H1 (cell line): ENCODE measurements around the gene CD40LG. TPM values are rescaled to one million over a fixed set of nuclear protein-coding genes. Genes with fewer than 3 reads are reported as not detected.

ENCODE experiments used
- CTBP2 ChIP-seq: IDR thresholded peaks from 2 replicates; pipeline ENCODE4 v1.7.0; 2011; ENCODE audit warnings: borderline replicate concordance, mild to moderate bottlenecking, moderate library complexity, mixed read lengths, low read length; ENCODE audit not compliant: insufficient read depth, insufficient read length
- RBBP5 ChIP-seq: IDR thresholded peaks from 2 replicates; pipeline ENCODE4 v1.7.1; 2012; ENCODE audit warnings: low read depth, mild to moderate bottlenecking, inconsistent platforms, low read length, moderate library complexity, borderline replicate concordance
- RXRA ChIP-seq: IDR thresholded peaks from 2 replicates; pipeline ENCODE4 v1.6.1; 2011; ENCODE audit warnings: low read depth, mild to moderate bottlenecking, low read length, moderate library complexity; ENCODE audit not compliant: insufficient read depth
- SP2 ChIP-seq: IDR thresholded peaks from 2 replicates; pipeline ENCODE4 v1.6.1; 2012; ENCODE audit warnings: mild to moderate bottlenecking, low read length, inconsistent platforms
- SRF ChIP-seq: IDR thresholded peaks from 2 replicates; pipeline ENCODE4 v1.6.1; 2011; ENCODE audit warnings: mild to moderate bottlenecking, low read depth, low read length, moderate library complexity
- polyA plus RNA-seq, 7 experiments: library from polyadenylated mRNA; depleted of rRNA in 3 of 7; stranded (reverse) in 5 of 7; unstranded in 2 of 7; fragments of >200 nt in 5 of 7; fragments of 200-250 nt in 2 of 7; gene quantifications; 1 replicate in 5 of 7; 2 replicates in 1 of 7; 4 replicates in 1 of 7; pipeline versions ENCODE4 v1.2.1 to v1.2.3, GENCODE V29; 2011 to 2013; ENCODE audit warnings: missing spikeins in 2 of 7, mixed read lengths in 2 of 7
- total RNA-seq: library from RNA; stranded (reverse); fragmentation: NEBNext Ultra II Directional; extraction: Animal tissue kit (Norgen Biotek cat#: 25700); gene quantifications from 2 replicates; pipeline ENCODE4 v1.2.1, GENCODE V29; 2021
- TF ChIP-seq, protein P1 (sequence below): IDR thresholded peaks from 2 replicates; pipeline ENCODE4 v1.6.1; 2012; ENCODE audit warnings: inconsistent platforms
- TF ChIP-seq, protein P2 (sequence below): fragments of 300-600 bp; sonication (generic); IDR thresholded peaks from 2 replicates; pipeline ENCODE4 v1.7.1; 2012; ENCODE audit warnings: low read length, moderate library complexity, mild to moderate bottlenecking, inconsistent platforms; ENCODE audit not compliant: insufficient replicate concordance

CD40LG gene
- total and polyA plus RNA-seq, 2 of the 8 experiments (the other 6 are each of a cell fraction or from before 2014, with no cell fraction given), result not detected

DNA sequence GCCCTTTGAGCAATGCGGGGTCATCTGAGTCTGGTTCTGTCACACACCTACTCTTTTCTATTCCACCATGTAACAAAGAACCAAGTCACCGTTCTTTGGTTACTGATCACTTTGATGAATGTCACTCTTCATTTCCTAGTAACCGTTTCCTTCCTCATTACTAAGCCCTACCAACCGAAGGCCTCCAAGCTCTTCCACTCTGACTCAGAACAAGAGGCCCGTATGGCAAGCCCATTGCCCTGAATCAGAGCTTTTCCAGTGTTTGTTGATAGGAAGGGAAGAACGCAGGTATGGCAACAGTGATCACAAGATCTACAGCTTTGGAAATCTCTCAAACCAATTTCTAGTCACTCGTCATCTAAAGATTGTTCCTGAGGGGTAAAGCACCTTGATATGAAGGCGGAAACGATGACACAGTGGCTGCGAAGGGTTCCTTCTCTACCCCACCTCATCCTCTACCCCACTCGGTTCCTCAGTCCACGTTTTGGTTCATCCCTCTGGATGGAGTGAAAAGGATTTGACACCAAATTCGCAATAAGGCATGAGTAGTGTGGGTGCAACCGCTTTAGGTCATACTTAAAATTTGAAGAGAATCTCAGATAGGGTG lies 28.0 kb upstream of the CD40LG start (continued):
- no peak for TF ChIP-seq SRF
- TF ChIP-seq SP2, result no peak
- TF ChIP-seq, protein P1, sequence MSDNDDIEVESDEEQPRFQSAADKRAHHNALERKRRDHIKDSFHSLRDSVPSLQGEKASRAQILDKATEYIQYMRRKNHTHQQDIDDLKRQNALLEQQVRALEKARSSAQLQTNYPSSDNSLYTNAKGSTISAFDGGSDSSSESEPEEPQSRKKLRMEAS, result no peak
- no peak for TF ChIP-seq RBBP5
- TF ChIP-seq, protein P2, sequence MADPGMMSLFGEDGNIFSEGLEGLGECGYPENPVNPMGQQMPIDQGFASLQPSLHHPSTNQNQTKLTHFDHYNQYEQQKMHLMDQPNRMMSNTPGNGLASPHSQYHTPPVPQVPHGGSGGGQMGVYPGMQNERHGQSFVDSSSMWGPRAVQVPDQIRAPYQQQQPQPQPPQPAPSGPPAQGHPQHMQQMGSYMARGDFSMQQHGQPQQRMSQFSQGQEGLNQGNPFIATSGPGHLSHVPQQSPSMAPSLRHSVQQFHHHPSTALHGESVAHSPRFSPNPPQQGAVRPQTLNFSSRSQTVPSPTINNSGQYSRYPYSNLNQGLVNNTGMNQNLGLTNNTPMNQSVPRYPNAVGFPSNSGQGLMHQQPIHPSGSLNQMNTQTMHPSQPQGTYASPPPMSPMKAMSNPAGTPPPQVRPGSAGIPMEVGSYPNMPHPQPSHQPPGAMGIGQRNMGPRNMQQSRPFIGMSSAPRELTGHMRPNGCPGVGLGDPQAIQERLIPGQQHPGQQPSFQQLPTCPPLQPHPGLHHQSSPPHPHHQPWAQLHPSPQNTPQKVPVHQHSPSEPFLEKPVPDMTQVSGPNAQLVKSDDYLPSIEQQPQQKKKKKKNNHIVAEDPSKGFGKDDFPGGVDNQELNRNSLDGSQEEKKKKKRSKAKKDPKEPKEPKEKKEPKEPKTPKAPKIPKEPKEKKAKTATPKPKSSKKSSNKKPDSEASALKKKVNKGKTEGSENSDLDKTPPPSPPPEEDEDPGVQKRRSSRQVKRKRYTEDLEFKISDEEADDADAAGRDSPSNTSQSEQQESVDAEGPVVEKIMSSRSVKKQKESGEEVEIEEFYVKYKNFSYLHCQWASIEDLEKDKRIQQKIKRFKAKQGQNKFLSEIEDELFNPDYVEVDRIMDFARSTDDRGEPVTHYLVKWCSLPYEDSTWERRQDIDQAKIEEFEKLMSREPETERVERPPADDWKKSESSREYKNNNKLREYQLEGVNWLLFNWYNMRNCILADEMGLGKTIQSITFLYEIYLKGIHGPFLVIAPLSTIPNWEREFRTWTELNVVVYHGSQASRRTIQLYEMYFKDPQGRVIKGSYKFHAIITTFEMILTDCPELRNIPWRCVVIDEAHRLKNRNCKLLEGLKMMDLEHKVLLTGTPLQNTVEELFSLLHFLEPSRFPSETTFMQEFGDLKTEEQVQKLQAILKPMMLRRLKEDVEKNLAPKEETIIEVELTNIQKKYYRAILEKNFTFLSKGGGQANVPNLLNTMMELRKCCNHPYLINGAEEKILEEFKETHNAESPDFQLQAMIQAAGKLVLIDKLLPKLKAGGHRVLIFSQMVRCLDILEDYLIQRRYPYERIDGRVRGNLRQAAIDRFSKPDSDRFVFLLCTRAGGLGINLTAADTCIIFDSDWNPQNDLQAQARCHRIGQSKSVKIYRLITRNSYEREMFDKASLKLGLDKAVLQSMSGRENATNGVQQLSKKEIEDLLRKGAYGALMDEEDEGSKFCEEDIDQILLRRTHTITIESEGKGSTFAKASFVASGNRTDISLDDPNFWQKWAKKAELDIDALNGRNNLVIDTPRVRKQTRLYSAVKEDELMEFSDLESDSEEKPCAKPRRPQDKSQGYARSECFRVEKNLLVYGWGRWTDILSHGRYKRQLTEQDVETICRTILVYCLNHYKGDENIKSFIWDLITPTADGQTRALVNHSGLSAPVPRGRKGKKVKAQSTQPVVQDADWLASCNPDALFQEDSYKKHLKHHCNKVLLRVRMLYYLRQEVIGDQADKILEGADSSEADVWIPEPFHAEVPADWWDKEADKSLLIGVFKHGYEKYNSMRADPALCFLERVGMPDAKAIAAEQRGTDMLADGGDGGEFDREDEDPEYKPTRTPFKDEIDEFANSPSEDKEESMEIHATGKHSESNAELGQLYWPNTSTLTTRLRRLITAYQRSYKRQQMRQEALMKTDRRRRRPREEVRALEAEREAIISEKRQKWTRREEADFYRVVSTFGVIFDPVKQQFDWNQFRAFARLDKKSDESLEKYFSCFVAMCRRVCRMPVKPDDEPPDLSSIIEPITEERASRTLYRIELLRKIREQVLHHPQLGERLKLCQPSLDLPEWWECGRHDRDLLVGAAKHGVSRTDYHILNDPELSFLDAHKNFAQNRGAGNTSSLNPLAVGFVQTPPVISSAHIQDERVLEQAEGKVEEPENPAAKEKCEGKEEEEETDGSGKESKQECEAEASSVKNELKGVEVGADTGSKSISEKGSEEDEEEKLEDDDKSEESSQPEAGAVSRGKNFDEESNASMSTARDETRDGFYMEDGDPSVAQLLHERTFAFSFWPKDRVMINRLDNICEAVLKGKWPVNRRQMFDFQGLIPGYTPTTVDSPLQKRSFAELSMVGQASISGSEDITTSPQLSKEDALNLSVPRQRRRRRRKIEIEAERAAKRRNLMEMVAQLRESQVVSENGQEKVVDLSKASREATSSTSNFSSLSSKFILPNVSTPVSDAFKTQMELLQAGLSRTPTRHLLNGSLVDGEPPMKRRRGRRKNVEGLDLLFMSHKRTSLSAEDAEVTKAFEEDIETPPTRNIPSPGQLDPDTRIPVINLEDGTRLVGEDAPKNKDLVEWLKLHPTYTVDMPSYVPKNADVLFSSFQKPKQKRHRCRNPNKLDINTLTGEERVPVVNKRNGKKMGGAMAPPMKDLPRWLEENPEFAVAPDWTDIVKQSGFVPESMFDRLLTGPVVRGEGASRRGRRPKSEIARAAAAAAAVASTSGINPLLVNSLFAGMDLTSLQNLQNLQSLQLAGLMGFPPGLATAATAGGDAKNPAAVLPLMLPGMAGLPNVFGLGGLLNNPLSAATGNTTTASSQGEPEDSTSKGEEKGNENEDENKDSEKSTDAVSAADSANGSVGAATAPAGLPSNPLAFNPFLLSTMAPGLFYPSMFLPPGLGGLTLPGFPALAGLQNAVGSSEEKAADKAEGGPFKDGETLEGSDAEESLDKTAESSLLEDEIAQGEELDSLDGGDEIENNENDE, result no peak
- no peak for TF ChIP-seq RXRA
- no peak for TF ChIP-seq CTBP2
